ENCODE results near the gene GPR4. TPM values are rescaled to one million over a fixed set of nuclear protein-coding genes. Genes with fewer than 3 reads are reported as not detected.
"Not testable (repeated sequence)": the region's sequence is repeated elsewhere in the genome, so short reads cannot be mapped to it uniquely, and the experiment has no call there.

The GPR4 gene
- total and polyA plus RNA-seq, 2 donors, result 0.32 to 3.7 TPM

- Histone ChIP-seq H3K36me3 (ENCODE audit: insufficient read depth) (no peaks in the 10 kb centered on the region), H3K4me3 (ENCODE audit: low read depth, low read length) (no peak overlapping the region), H3K4me1 (ENCODE audit: insufficient read depth) (no peaks in the 10 kb centered on the region), H3K27ac (ENCODE audit: low read depth) (no peak overlapping the region)
- 65% methylated on average over 2 of the region's 2 CpGs for WGBS
- DNase-seq (ENCODE audit: extremely low spot score), result no peak
Observed at GRCh38 chr19:45636902-45637301, 34.9 kb upstream of the GPR4 start.

GRCh38 chr19:45636275-45636674 lies 34.3 kb upstream of the GPR4 start:
- 93% methylated on average over 1 of the region's 1 CpG for WGBS
- H3K27ac ChIP-seq (ENCODE audit: low read depth), result no peak overlapping the region
- DNase-seq (ENCODE audit: extremely low spot score), result no peak
- H3K36me3 ChIP-seq (ENCODE audit: insufficient read depth), result no peaks in the 10 kb centered on the region
- no peaks in the 10 kb centered on the region for H3K4me1 ChIP-seq (ENCODE audit: insufficient read depth)
- no peak overlapping the region for H3K4me3 ChIP-seq (ENCODE audit: low read depth, low read length)

GRCh38 chr19:45632468-45633196 lies 30.6 kb upstream of the GPR4 start:
- Histone ChIP-seq H3K36me3 (ENCODE audit: insufficient read depth) (no peaks in the 10 kb centered on the region), H3K27ac (ENCODE audit: low read depth) (no peak overlapping the region), H3K4me3 (ENCODE audit: low read depth, low read length) (no peak overlapping the region), H3K4me1 (ENCODE audit: insufficient read depth) (no peaks in the 10 kb centered on the region)
- peak; percentile 81 for DNase-seq (ENCODE audit: extremely low spot score)
- 42% methylated on average over 27 of the region's 27 CpGs for WGBS

DNA sequence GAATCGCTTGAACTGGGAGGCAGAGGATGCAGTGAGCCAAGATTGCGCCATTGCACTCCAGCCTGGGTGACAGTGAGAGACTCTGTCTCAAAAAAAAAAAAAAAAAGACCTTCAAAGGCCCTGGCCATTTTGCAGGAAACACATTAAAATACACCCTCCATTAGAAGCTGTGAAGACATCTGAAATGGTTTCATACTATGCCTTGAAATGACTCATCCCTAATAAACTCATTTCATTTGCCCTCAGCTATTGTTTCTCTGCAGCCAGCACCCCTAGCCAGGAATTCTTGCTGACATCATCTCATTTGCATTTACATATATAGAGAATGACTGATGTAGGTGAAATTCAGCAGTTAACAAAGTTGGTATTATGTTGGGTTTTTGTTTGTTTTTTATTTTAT lies 28.5 kb upstream of the GPR4 start:
- H3K4me1 ChIP-seq (ENCODE audit: insufficient read depth), result no peaks in the 10 kb centered on the region
- H3K4me3 ChIP-seq (ENCODE audit: low read depth, low read length), result no peak overlapping the region
- DNase-seq (ENCODE audit: extremely low spot score), result no peak
- 97% methylated on average over 2 of the region's 2 CpGs for WGBS
- no peaks in the 10 kb centered on the region for H3K36me3 ChIP-seq (ENCODE audit: insufficient read depth)
- H3K27ac ChIP-seq (ENCODE audit: low read depth), result no peak overlapping the region

- no peak overlapping the region for H3K4me3 ChIP-seq (ENCODE audit: low read depth, low read length)
- no peak for DNase-seq (ENCODE audit: extremely low spot score)
- H3K36me3 ChIP-seq (ENCODE audit: insufficient read depth), result no peaks in the 10 kb centered on the region
- H3K27ac ChIP-seq (ENCODE audit: low read depth), result no peak overlapping the region
- 76% methylated on average over 4 of the region's 4 CpGs for WGBS
- no peaks in the 10 kb centered on the region for H3K4me1 ChIP-seq (ENCODE audit: insufficient read depth)
Observed at GRCh38 chr19:45629704-45630103, 27.7 kb upstream of the GPR4 start.

GRCh38 chr19:45628219-45628618 lies 26.2 kb upstream of the GPR4 start:
- H3K4me1 ChIP-seq (ENCODE audit: insufficient read depth); H3K36me3 ChIP-seq (ENCODE audit: insufficient read depth); H3K27ac ChIP-seq (ENCODE audit: low read depth); H3K4me3 ChIP-seq (ENCODE audit: low read depth, low read length); DNase-seq (ENCODE audit: extremely low spot score): not testable (repeated sequence)
- WGBS, result 99% methylated on average over 7 of the region's 7 CpGs

GRCh38 chr19:45623984-45624383 lies 22.0 kb upstream of the GPR4 start:
- Histone ChIP-seq H3K36me3 (ENCODE audit: insufficient read depth) (peaks cover 4% of the 10 kb centered on the region), H3K27ac (ENCODE audit: low read depth) (no peak overlapping the region), H3K4me3 (ENCODE audit: low read depth, low read length) (no peak overlapping the region), H3K4me1 (ENCODE audit: insufficient read depth) (peaks cover 1% of the 10 kb centered on the region)
- no peak for DNase-seq (ENCODE audit: extremely low spot score)
- WGBS, result 94% methylated on average over 1 of the region's 1 CpG

DNA sequence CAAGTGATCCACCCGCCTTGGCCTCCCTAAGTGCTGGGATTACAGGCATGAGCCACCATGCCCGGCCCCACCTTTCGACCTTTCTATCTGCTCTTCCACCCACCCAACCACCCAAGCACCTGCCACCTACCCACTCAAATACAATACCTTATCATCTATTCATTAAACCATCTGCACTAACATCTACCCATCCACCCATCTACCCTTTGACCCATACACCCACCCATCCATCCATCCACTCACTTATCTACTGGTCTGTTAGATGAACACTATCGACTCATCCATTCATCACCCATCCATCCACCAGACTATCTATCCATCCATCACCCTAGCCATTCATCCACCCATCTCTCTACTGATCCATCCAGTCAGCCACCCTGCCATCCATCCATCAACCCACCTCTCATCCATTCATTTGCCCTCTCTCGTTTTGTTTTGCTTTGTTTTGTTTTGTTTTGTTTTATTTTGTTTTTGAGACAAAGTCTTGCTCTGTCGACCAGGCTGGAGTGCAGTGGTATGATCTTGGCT lies 20.0 kb upstream of the GPR4 start:
- Histone ChIP-seq H3K27ac (ENCODE audit: low read depth) (no peak overlapping the region), H3K4me3 (ENCODE audit: low read depth, low read length) (no peak overlapping the region), H3K36me3 (ENCODE audit: insufficient read depth) (peaks cover 6% of the 10 kb centered on the region), H3K4me1 (ENCODE audit: insufficient read depth) (peaks cover 1% of the 10 kb centered on the region)
- WGBS, result 91% methylated on average over 6 of the region's 6 CpGs
- DNase-seq (ENCODE audit: extremely low spot score), result no peak

- no peak overlapping the region for H3K4me3 ChIP-seq (ENCODE audit: low read depth, low read length)
- H3K36me3 ChIP-seq (ENCODE audit: insufficient read depth), result peaks cover 6% of the 10 kb centered on the region
Observed at GRCh38 chr19:45621389-45621788, 19.4 kb upstream of the GPR4 start.

DNA sequence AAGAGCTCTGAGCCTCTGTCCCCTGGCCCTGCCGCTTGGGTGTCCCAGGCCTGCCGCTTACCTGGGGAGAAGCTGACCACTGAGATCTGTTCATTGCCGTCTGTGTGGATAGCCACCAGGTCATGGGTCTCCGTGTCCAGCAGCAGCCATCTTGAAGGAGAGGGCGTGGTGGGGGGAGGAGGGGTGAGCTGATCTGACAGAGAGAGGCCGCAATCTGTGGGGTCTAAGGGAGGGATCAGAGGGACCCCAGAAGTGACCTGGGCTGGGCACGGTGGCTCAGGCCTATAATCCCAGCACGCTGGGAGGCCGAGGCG lies 14.6 kb upstream of the GPR4 start:
- peaks cover 1% of the 10 kb centered on the region for H3K4me1 ChIP-seq (ENCODE audit: insufficient read depth)
- H3K36me3 ChIP-seq (ENCODE audit: insufficient read depth), result peaks cover 6% of the 10 kb centered on the region
- no peak for DNase-seq (ENCODE audit: extremely low spot score)

More at GRCh38 chr19:45621389-45621788, 19.4 kb upstream of the GPR4 start:
- 89% methylated on average over 17 of the region's 17 CpGs for WGBS
- Histone ChIP-seq H3K4me1 (ENCODE audit: insufficient read depth) (peaks cover 1% of the 10 kb centered on the region), H3K27ac (ENCODE audit: low read depth) (no peak overlapping the region)
- DNase-seq (ENCODE audit: extremely low spot score), result no peak

GRCh38 chr19:45615795-45616703 lies 14.0 kb upstream of the GPR4 start:
- WGBS, result 42% methylated on average over 37 of the region's 37 CpGs
- peaks cover 1% of the 10 kb centered on the region for H3K4me1 ChIP-seq (ENCODE audit: insufficient read depth)
- peak; percentile 91 for DNase-seq (ENCODE audit: extremely low spot score)
- H3K27ac ChIP-seq (ENCODE audit: low read depth), result no peak overlapping the region
- peaks cover 6% of the 10 kb centered on the region for H3K36me3 ChIP-seq (ENCODE audit: insufficient read depth)
- no peak overlapping the region for H3K4me3 ChIP-seq (ENCODE audit: low read depth, low read length)

More for the DNA sequence above, 14.6 kb upstream of the GPR4 start:
- 83% methylated on average over 10 of the region's 10 CpGs for WGBS
- H3K27ac ChIP-seq (ENCODE audit: low read depth), result no peak overlapping the region
- H3K4me3 ChIP-seq (ENCODE audit: low read depth, low read length), result no peak overlapping the region

- not testable (repeated sequence) for H3K36me3 ChIP-seq (ENCODE audit: insufficient read depth); H3K27ac ChIP-seq (ENCODE audit: low read depth)
- 92% methylated on average over 9 of the region's 9 CpGs for WGBS
Observed at GRCh38 chr19:45615056-45615455, 13.0 kb upstream of the GPR4 start.

GRCh38 chr19:45613926-45614725 lies 12.1 kb upstream of the GPR4 start:
- Histone ChIP-seq H3K27ac (ENCODE audit: low read depth) (peak overlapping the region; percentile 59), H3K4me3 (ENCODE audit: low read depth, low read length) (no peak overlapping the region), H3K36me3 (ENCODE audit: insufficient read depth) (peaks cover 3% of the 10 kb centered on the region), H3K4me1 (ENCODE audit: insufficient read depth) (no peaks in the 10 kb centered on the region)
- WGBS, result 69% methylated on average over 10 of the region's 10 CpGs
- no peak for DNase-seq (ENCODE audit: extremely low spot score)

More at GRCh38 chr19:45615056-45615455, 13.0 kb upstream of the GPR4 start:
- not testable (repeated sequence) for DNase-seq (ENCODE audit: extremely low spot score); H3K4me3 ChIP-seq (ENCODE audit: low read depth, low read length); H3K4me1 ChIP-seq (ENCODE audit: insufficient read depth)

Data from urinary bladder (tissue), 4 donors.